ENCODE data around the gene WNT9A. TPM values are rescaled to one million over a fixed set of nuclear protein-coding genes. Genes with fewer than 3 reads are reported as not detected.

The WNT9A gene
- total RNA-seq, 1 experiment from 2014 or later: 22.2 TPM

DNA sequence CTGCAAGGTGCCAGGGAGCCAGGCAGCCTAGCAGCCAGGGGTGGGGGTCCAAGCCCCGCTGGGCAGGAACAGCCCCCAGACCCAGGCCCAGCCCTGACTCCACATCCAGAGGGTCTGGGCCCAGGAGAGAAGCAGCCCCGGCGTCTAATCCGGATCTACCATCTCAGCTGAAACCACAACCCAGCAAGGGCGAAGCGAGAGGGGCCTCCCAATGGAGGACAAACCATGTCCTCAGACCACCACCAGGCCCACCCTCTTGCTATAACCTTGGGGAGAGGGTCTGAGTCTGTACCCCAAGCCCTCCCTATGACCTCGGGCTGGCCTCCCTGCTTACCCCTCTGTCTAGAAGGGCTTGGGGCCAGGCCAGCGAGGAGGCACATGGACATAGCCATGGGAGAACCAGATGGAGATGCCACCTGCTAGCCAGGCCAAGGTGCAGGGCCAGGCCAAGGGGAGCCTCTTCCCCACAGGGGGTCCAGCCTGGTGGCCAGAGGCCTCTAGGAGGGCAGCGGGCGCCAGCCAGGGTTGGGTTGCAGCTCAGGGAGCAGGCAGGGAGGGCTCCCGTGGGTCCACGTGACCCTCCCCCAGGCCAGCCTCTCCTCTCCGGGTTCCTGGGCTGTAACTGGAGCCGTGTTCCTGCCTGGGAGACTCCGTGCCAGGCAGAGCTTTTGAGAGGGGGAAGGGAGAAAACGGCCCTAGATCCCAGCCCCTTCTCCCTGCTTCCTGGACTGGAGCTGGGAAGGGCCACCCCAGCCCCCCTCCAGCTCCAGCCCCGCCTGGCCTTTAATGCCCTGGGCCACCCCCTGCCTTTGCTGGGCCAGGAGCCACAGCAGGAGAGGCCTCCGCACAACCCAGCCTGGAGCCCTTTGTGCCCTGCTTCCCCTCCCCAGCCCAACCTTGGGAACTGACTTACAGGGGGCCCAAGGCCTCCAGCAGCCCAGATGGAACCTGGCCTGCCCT is 2.5 kb downstream of the WNT9A start:
- Histone ChIP-seq H3K9me3 (ENCODE audit: low read length) (no peaks in the 10 kb centered on the region), H4K20me1 (ENCODE audit: low read length) (no peaks in the 10 kb centered on the region), H3K4me3 (ENCODE audit: low read length) (peak overlapping the region; percentile 75), H3K79me2 (ENCODE audit: low read length) (peaks cover 79% of the 10 kb centered on the region), H3F3A (ENCODE audit: low read length, unreplicated experiment) (no peaks in the 10 kb centered on the region), H2AFZ (ENCODE audit: low read length) (peak overlapping the region; percentile 70; the same call in 1 of the 2 replicates), H3K9ac (ENCODE audit: low read length) (peak overlapping the region; percentile 63), H3K9me2 (replicated peaks; ENCODE audit: low read length) (no peaks in the 10 kb centered on the region), H3K4me1 (ENCODE audit: insufficient read depth, low read length) (peaks cover 28% of the 10 kb centered on the region), H3K27ac (ENCODE audit: low read length) (peak overlapping the region; percentile 77), H3K27me3 (ENCODE audit: low read length) (no peaks in the 10 kb centered on the region), H3K4me2 (ENCODE audit: low read length) (peak overlapping the region; percentile 89), H3K36me3 (ENCODE audit: low read depth, low read length) (no peaks in the 10 kb centered on the region)
- no TSS peak for BruUV-seq (replicated peaks)
- ATAC-seq (peak; percentile 5), DNase-seq (peak; percentile 70)
- CTCF ChIA-PET: interaction anchor here (0.6 to 1.4 kb wide), 3 partner anchors 139 to 186 kb away, joined by 6 to 10 read pairs (median 9); no protein-coding TSS in a partner anchor
- intact Hi-C loops (cut with micrococcal nuclease): loop anchor here (10.0 kb wide), 1 partner anchor 400 kb away; no protein-coding TSS in a partner anchor
- POLR2A ChIA-PET (ENCODE audit: unreplicated experiment): interaction anchor here (0.5 to 0.6 kb wide), 2 partner anchors 114 to 196 kb away, joined by 3 read pairs; no protein-coding TSS in a partner anchor
- TF ChIP-seq, protein P1, sequence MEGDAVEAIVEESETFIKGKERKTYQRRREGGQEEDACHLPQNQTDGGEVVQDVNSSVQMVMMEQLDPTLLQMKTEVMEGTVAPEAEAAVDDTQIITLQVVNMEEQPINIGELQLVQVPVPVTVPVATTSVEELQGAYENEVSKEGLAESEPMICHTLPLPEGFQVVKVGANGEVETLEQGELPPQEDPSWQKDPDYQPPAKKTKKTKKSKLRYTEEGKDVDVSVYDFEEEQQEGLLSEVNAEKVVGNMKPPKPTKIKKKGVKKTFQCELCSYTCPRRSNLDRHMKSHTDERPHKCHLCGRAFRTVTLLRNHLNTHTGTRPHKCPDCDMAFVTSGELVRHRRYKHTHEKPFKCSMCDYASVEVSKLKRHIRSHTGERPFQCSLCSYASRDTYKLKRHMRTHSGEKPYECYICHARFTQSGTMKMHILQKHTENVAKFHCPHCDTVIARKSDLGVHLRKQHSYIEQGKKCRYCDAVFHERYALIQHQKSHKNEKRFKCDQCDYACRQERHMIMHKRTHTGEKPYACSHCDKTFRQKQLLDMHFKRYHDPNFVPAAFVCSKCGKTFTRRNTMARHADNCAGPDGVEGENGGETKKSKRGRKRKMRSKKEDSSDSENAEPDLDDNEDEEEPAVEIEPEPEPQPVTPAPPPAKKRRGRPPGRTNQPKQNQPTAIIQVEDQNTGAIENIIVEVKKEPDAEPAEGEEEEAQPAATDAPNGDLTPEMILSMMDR (conservative IDR thresholded peaks at IDR 0.05; ENCODE audit: low read depth, low read length): no peak

DNA sequence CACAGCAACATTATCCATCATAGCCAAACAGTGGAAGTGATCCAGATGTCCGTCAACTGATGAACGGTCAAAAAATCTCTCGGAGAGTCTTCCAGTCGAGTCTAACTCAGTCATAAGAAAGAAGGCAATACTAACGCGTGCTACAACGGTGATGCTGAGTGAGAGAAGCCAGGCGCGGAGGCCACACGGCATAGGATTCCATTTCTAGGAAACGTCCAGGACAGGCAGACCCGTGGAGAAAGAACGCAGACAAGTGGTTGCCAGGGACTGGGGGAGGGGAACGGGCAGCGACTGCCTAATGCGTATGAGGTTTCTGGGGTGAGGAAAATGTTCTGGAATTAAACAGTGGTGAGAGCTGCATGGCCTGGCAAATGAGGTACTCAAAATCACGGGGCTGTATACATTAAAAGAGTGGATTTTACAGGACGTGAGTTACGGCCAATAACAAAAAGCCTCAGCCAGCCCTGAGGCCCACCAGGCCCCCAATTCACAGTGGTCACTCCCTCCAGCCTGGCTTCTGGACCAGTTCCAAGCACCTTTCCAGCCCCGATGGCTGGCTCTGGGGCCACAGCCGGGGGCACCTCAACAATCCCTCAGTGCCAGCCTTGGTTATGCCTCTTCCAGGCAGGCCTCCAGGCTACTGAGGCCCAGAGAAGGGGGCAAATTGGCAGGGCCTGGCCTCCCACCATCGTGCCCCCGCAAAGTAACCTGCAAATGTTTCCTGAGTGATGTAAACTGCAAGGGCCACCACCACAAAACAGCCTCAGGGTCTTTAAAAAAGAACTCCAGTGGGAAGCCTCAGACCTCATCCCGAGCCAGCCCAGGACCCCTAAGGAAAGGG is 3.4 kb downstream of the WNT9A start:
- TF ChIP-seq, protein P1 (conservative IDR thresholded peaks at IDR 0.05; ENCODE audit: low read depth, low read length): no peak
- TF ChIP-seq EZH2 (IDR thresholded peaks at IDR 0.05; ENCODE audit: low read length, unreplicated experiment) (no peak), EZH2phosphoT487 (IDR thresholded peaks at IDR 0.05; ENCODE audit: borderline replicate concordance, low read length) (no peak)
- Histone ChIP-seq H3K4me2 (ENCODE audit: low read length) (peak overlapping the region; percentile 89), H3K27ac (ENCODE audit: low read length) (no peak overlapping the region), H3K9me2 (replicated peaks; ENCODE audit: low read length) (no peaks in the 10 kb centered on the region), H3K27me3 (ENCODE audit: low read length) (no peaks in the 10 kb centered on the region), H4K20me1 (ENCODE audit: low read length) (no peaks in the 10 kb centered on the region), H3K79me2 (ENCODE audit: low read length) (peaks cover 88% of the 10 kb centered on the region), H3F3A (ENCODE audit: low read length, unreplicated experiment) (no peaks in the 10 kb centered on the region), H3K4me1 (ENCODE audit: insufficient read depth, low read length) (peaks cover 28% of the 10 kb centered on the region), H3K4me3 (ENCODE audit: low read length) (peak overlapping the region; percentile 75; the same call in 1 of the 2 replicates), H3K9ac (ENCODE audit: low read length) (peak overlapping the region; percentile 63; the same call in 1 of the 2 replicates), H2AFZ (ENCODE audit: low read length) (no peak overlapping the region), H3K36me3 (ENCODE audit: low read depth, low read length) (no peaks in the 10 kb centered on the region), H3K9me3 (ENCODE audit: low read length) (no peaks in the 10 kb centered on the region)
- ChIA-PET POLR2A (ENCODE audit: unreplicated experiment) (no interaction called here), CTCF (no interaction called here)
- DNase-seq (no peak), ATAC-seq (no peak)
- intact Hi-C loops (cut with micrococcal nuclease): loop anchor here (10.0 kb wide), 1 partner anchor 400 kb away; no protein-coding TSS in a partner anchor
- no TSS peak for BruUV-seq (replicated peaks)

Measured in PC-3 (cell line).